Endothelial cell of umbilical vein (primary cell): ENCODE results near the gene NPLOC4. TPM values are rescaled to one million over a fixed set of nuclear protein-coding genes. Genes with fewer than 3 reads are reported as not detected.

ENCODE experiments used
- BruUV-seq: library from RNA; stranded (reverse); fragments of 400-500 nt; replicated peaks from 2 replicates; lab custom pipeline; 2021; lab: Mats Ljungman, UMichigan
- CTCF ChIA-PET: fragments of 300-600, 350-600 bp; sonication (Branson Sonifier 250); formaldehyde crosslinking; loops from one replicate; lab custom pipeline; 2021; ENCODE audit warnings: antibody characterized with exemption, inconsistent platforms; lab: Charles Lee
- POLR2A ChIA-PET: fragments of 300-600, 350-600 bp; sonication (Branson Sonifier 250); formaldehyde crosslinking; loops from one replicate; lab custom pipeline; 2021; ENCODE audit warnings: antibody characterized with exemption, inconsistent platforms; lab: Charles Lee
- DNase-seq: peaks from one replicate; pipeline ENCODE4 v3.0.0-alpha.2; 2011; ENCODE audit warnings: low read depth, low spot score
- FAIRE-seq: peaks from 2 replicates; lab custom pipeline; 2011; peaks lifted over from hg19 to GRCh38; lab: Jason Lieb, UNC
- H2AFZ ChIP-seq: 2 replicates; pipeline ENCODE4 v1.6.0; 2012; ENCODE audit warnings: low read depth, low read length, control low read depth, inconsistent platforms
- H3K27ac ChIP-seq: 2 replicates; pipeline ENCODE4 v1.5.1; 2011; ENCODE audit warnings: low read depth, mild to moderate bottlenecking, control low read depth, low read length, moderate library complexity; ENCODE audit not compliant: insufficient read depth
- H3K27me3 ChIP-seq, 2 experiments: 2 replicates each; pipeline versions ENCODE4 v1.6.0 to v1.6.1; 2011; ENCODE audit warnings: low read length in 2 of 2, mixed read lengths in 1 of 2; ENCODE audit not compliant: control insufficient read depth in 2 of 2, insufficient read depth in 2 of 2
- H3K36me3 ChIP-seq, 2 experiments: 2 replicates in 1 of 2; 3 replicates in 1 of 2; pipeline ENCODE4 v1.5.1; 2011; ENCODE audit warnings: low read length in 2 of 2, mild to moderate bottlenecking in 1 of 2, moderate library complexity in 1 of 2; ENCODE audit not compliant: control insufficient read depth in 2 of 2, insufficient read depth in 2 of 2; ENCODE audit errors: extremely low read depth in 1 of 2
- H3K4me1 ChIP-seq: 3 replicates; pipeline ENCODE4 v1.5.1; 2011; ENCODE audit warnings: mild to moderate bottlenecking, low read length; ENCODE audit not compliant: control insufficient read depth, insufficient read depth; ENCODE audit errors: extremely low read depth
- H3K4me2 ChIP-seq: 2 replicates; pipeline ENCODE4 v1.6.1; 2011; ENCODE audit warnings: low read length, control low read depth, mixed read lengths; ENCODE audit not compliant: insufficient read depth
- H3K4me3 ChIP-seq, 3 experiments: fragments of 200-600 bp in 1 of 3; sonication (generic), shearing (Covaris generic) in 1 of 3; replicated peaks in 1 of 3; 2 replicates each; pipeline ENCODE4 v1.5.1; 2011 to 2016; ENCODE audit warnings: control low read depth in 3 of 3, low read length in 3 of 3, mild to moderate bottlenecking in 2 of 3, inconsistent platforms in 1 of 3, low read depth in 1 of 3, moderate library complexity in 1 of 3; ENCODE audit not compliant: insufficient read depth in 1 of 3
- H3K79me2 ChIP-seq: 2 replicates; pipeline ENCODE4 v1.6.0; 2012; ENCODE audit warnings: low read length, inconsistent platforms; ENCODE audit not compliant: control insufficient read depth, insufficient read depth
- H3K9ac ChIP-seq: replicated peaks from 2 replicates; pipeline ENCODE3; 2011; ENCODE audit warnings: low read length, control low read depth; ENCODE audit not compliant: insufficient read depth; ENCODE audit errors: extremely low read depth
- H3K9me1 ChIP-seq: replicated peaks from 3 replicates; pipeline ENCODE4 v1.6.0; 2011; ENCODE audit warnings: mild to moderate bottlenecking, low read length; ENCODE audit not compliant: control insufficient read depth, insufficient read depth; ENCODE audit errors: extremely low read depth
- H3K9me3 ChIP-seq: replicated peaks from 2 replicates; pipeline ENCODE4 v1.5.1; 2012; ENCODE audit warnings: low read length, inconsistent platforms; ENCODE audit not compliant: control insufficient read depth, insufficient read depth
- H4K20me1 ChIP-seq: replicated peaks from 2 replicates; pipeline ENCODE3; 2011; ENCODE audit warnings: mild to moderate bottlenecking, low read length; ENCODE audit not compliant: control insufficient read depth, insufficient read depth; ENCODE audit errors: extremely low read depth
- CTCF ChIP-seq, 2 donors: IDR thresholded peaks; 1 replicate in 1 of 2; 2 replicates in 1 of 2; pipeline ENCODE4 v1.5.1; 2011; ENCODE audit warnings: low read length in 2 of 2, mild to moderate bottlenecking in 2 of 2, moderate library complexity in 2 of 2, control low read depth in 1 of 2, inconsistent platforms in 1 of 2, low read depth in 1 of 2; ENCODE audit not compliant: insufficient read depth in 1 of 2; ENCODE audit errors: extremely low read depth in 1 of 2
- EZH2 ChIP-seq: IDR thresholded peaks from 2 replicates; pipeline ENCODE4 v1.6.1; 2012; ENCODE audit warnings: borderline replicate concordance, low read depth, mild to moderate bottlenecking, moderate library complexity, low read length, inconsistent platforms; ENCODE audit not compliant: severe bottlenecking
- FOS ChIP-seq: IDR thresholded peaks from 2 replicates; pipeline ENCODE4 v1.6.1; 2011; ENCODE audit warnings: mild to moderate bottlenecking, low read length, moderate library complexity, borderline replicate concordance; ENCODE audit not compliant: insufficient read depth
- GATA2 ChIP-seq: IDR thresholded peaks from 2 replicates; pipeline ENCODE4 v1.7.0; 2011; ENCODE audit warnings: low read depth, mild to moderate bottlenecking, moderate library complexity, mixed read lengths, low read length; ENCODE audit not compliant: insufficient read length, insufficient read depth
- JUN ChIP-seq: IDR thresholded peaks from 2 replicates; pipeline ENCODE4 v1.6.1; 2011; ENCODE audit warnings: borderline replicate concordance, low read depth; ENCODE audit not compliant: insufficient read length, insufficient read depth
- MAX ChIP-seq: IDR thresholded peaks from 2 replicates; pipeline ENCODE4 v1.6.1; 2011; ENCODE audit not compliant: insufficient read depth, insufficient read length
- MYC ChIP-seq: IDR thresholded peaks from one replicate; pipeline ENCODE4 v1.6.1; 2011; ENCODE audit warnings: mild to moderate bottlenecking, low read depth, low read length
- POLR2A ChIP-seq: IDR thresholded peaks from 2 replicates; pipeline ENCODE4 v1.6.1; 2012; ENCODE audit warnings: low read depth, mild to moderate bottlenecking, control low read depth, low read length
- POLR2AphosphoS5 ChIP-seq: IDR thresholded peaks from 2 replicates; pipeline ENCODE4 v1.6.1; 2012; ENCODE audit warnings: low read depth, mild to moderate bottlenecking, control low read depth, low read length, moderate library complexity; ENCODE audit not compliant: insufficient read depth
- dilution Hi-C: fragments of 300-500 bp; cut with MboI; formaldehyde crosslinking; loops from one replicate; pipeline ENCODE4 v1.15.0; 2019; ENCODE audit warnings: low sequenced_read_pairs; ENCODE audit not compliant: extremely low pct_ligation_motif_present
- intact Hi-C: fragments of 100-400 bp; cut with micrococcal nuclease; formaldehyde crosslinking; loops from one replicate; pipeline ENCODE4 v1.10.0; 2022
- polyA plus RNA-seq, 4 experiments: library from polyadenylated mRNA; depleted of rRNA in 3 of 4; stranded (reverse) in 3 of 4; unstranded in 1 of 4; fragments of >200 nt; gene quantifications; 2 replicates each; pipeline versions ENCODE4 v1.2.1 to v1.2.3, GENCODE V29; 2011 to 2012; ENCODE audit warnings: missing spikeins in 1 of 4
- total RNA-seq: library from RNA; stranded (reverse); gene quantifications from 2 replicates; pipeline ENCODE4 v1.2.3, GENCODE V29; 2021

NPLOC4 gene
- total and polyA plus RNA-seq, 2 donors (not counting 3 experiments of a cell fraction or from before 2014, with no cell fraction given): 150 to 175 TPM

GRCh38 chr17:81608082-81608481 is 28.8 kb downstream of the NPLOC4 start:
- no peak for DNase-seq
- intact Hi-C loops (no loop called here), dilution Hi-C loops (no loop called here)
- Histone ChIP-seq H3K36me3 (peaks cover 22 to 44% of the 10 kb centered on the region in 2 experiments), H3K9ac (no peak overlapping the region), H2AFZ (no peak overlapping the region), H3K9me1 (no peaks in the 10 kb centered on the region), H3K4me2 (no peak overlapping the region), H3K27me3 (no peaks in the 10 kb centered on the region), H4K20me1 (no peaks in the 10 kb centered on the region), H3K9me3 (no peaks in the 10 kb centered on the region), H3K4me1 (no peaks in the 10 kb centered on the region), H3K4me3 (no peak overlapping the region), H3K79me2 (peaks cover 21% of the 10 kb centered on the region), H3K27ac (no peak overlapping the region)
- no TSS peak for BruUV-seq
- no peak for TF ChIP-seq FOS
- no peak for TF ChIP-seq GATA2
- TF ChIP-seq EZH2: no peak
- no peak for TF ChIP-seq MAX
- TF ChIP-seq POLR2A: no peak
- no peak for TF ChIP-seq POLR2AphosphoS5
- TF ChIP-seq JUN: no peak
- no peak for TF ChIP-seq CTCF (IDR thresholded peaks at IDR 0.05; ENCODE audit: extremely low read depth in 1 of 2, insufficient read depth in 1 of 2, low read depth in 1 of 2, low read length in 2 of 2)
- TF ChIP-seq MYC: no peak
- POLR2A ChIA-PET: no interaction called here
- no peak for FAIRE-seq
- CTCF ChIA-PET: no interaction called here
